HG03342 (cell line): Measurements from ENCODE around the gene ACVR1.
"Not testable (repeated sequence)": the region's sequence is repeated elsewhere in the genome, so short reads cannot be mapped to it uniquely, and the experiment has no call there.

Experiments used
- ATAC-seq: cut with Tn5 transposase; IDR thresholded peaks from one replicate; pipeline ENCODE4 v1.9.1; 2021; ENCODE audit warnings: mild to moderate bottlenecking, moderate library complexity; ENCODE audit not compliant: unreplicated experiment

ACVR1 gene

GRCh38 chr2:157725846-157726245, 150.3 kb downstream of the ACVR1 start:
- ATAC-seq: no peak

GRCh38 chr2:157722580-157723234, 153.4 kb downstream of the ACVR1 start:
- no peak for ATAC-seq

GRCh38 chr2:157720504-157720903, 155.6 kb downstream of the ACVR1 start:
- no peak for ATAC-seq

GRCh38 chr2:157704653-157705052, 171.5 kb downstream of the ACVR1 start:
- not testable (repeated sequence) for ATAC-seq

DNA sequence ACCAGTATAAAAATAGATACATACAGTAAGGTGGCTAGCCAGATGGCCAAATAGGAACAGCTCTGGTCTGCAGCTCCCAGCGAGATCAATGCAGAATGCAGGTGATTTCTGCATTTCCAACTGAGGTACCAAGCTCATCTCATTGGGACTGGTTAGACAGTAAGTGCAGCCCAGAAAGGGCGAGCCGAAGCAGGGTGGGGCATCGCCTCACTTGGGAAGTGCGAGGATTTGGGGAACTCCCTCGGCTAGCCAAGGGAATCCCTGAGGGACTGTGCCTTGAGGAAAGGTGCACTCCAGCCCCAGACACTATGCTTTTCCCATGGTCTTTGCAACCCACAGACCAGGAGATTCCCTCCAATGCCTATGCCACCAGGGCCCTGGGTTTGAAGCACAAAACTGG, 172.0 kb downstream of the ACVR1 start:
- ATAC-seq: not testable (repeated sequence)

DNA sequence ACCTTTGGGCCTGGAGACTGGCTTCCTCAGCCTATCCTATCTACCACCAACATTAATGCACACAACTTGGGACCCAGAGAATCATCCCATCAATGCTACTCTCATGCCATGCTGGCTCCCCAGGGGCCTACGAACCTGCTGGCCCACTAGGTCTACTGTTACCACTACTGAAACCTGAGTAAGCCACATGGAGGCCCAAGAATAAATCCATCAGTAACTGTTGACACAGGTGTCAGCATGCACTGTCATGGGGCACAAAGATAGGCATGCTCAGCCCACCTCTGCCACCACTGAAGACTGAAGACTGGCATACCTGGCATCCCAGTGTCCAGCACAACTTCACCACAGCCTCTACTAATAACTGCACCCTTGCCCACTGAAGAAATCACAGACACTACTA, 176.3 kb downstream of the ACVR1 start:
- ATAC-seq: no peak

DNA sequence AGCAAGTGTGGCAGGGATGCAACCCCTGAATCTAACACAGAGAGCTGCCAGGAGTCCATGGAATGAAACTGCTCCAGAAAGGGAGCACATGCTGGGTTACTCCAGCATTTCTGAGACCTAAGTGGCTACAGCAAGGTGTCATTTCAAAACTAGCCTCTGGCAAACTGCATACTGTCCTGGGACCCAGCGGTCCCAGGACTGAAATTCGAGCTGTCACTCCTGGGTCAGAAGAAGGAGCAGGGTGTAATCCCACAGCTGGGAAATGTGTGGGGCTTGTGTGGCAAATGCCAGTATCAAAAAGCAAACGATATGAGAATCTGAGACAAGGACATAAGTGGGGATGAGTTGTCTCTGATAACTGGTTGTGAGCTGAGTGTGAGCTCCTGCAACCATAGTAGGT, 177.1 kb downstream of the ACVR1 start:
- no peak for ATAC-seq

GRCh38 chr2:157698430-157698829, 177.7 kb downstream of the ACVR1 start:
- ATAC-seq: no peak

GRCh38 chr2:157696036-157696435, 180.1 kb downstream of the ACVR1 start:
- no peak for ATAC-seq

- ATAC-seq: no peak
Measured at GRCh38 chr2:157692768-157693167, 183.4 kb downstream of the ACVR1 start.

DNA sequence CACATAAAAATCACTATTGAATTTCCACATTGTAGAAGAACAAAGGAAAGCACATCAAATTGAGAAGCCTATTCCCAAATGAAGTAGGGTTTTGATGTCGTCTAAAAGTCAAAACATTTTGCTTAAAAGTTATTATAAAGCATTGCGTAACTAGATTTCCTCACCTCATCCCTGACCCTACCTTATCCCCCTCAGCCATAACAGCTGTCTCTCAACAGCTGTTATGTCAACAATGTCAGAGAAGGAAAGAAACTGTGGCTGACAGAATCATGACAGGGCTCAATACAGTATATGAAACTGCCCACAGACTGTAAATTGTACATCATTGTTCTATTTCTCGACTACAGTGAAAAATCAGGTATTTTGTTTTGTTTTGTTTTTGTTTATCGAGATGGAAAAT, 184.4 kb downstream of the ACVR1 start:
- no peak for ATAC-seq

GRCh38 chr2:157691131-157691530, 185.0 kb downstream of the ACVR1 start:
- no peak for ATAC-seq
